Sigmoid colon (tissue), 7 donors: ENCODE results near the gene TFAP2D. TPM values are rescaled to one million over a fixed set of nuclear protein-coding genes. Genes with fewer than 3 reads are reported as not detected.

Experiments used
- DNase-seq: peaks from one replicate; pipeline ENCODE4 v3.0.0-alpha.2; 2019
- H3K27ac ChIP-seq, 4 donors: fragments of 200-600 bp; sonication (generic); one replicate each; pipeline ENCODE4 v1.5.1; 2016 to 2019; ENCODE audit warnings: mild to moderate bottlenecking in 1 of 4
- H3K27me3 ChIP-seq, 3 donors: fragments of 200-600 bp; sonication (generic); one replicate each; pipeline ENCODE4 v1.5.1; 2019; ENCODE audit warnings: mild to moderate bottlenecking in 1 of 3
- H3K36me3 ChIP-seq, 4 donors: fragments of 200-600 bp; sonication (generic); one replicate each; pipeline ENCODE4 v1.5.1; 2016 to 2019
- H3K4me1 ChIP-seq, 4 donors: fragments of 200-600 bp; sonication (generic); one replicate each; pipeline ENCODE4 v1.5.1; 2017 to 2019
- H3K4me3 ChIP-seq, 4 donors: fragments of 200-600 bp; sonication (generic); one replicate each; pipeline ENCODE4 v1.5.1; 2017 to 2019; ENCODE audit warnings: mild to moderate bottlenecking in 2 of 4, moderate library complexity in 1 of 4
- H3K9me3 ChIP-seq, 4 donors: fragments of 200-600 bp in 3 of 4; sonication (generic) in 3 of 4; one replicate each; pipeline versions ENCODE4 v1.5.1 to v1.6.1; 2013 to 2019
- CTCF ChIP-seq, 4 experiments: fragments of 450-650 bp in 3 of 4; fragments of 200-600 bp in 1 of 4; IDR thresholded peaks; one replicate each; pipeline ENCODE4 v1.5.1; 2016 to 2019; ENCODE audit warnings: antibody characterized with exemption in 4 of 4, mild to moderate bottlenecking in 3 of 4, moderate library complexity in 2 of 4
- EP300 ChIP-seq, 4 donors: sonication (generic); formaldehyde crosslinking; IDR thresholded peaks; one replicate each; pipeline ENCODE4 v1.6.1; 2017; ENCODE audit warnings: antibody characterized with exemption in 4 of 4
- POLR2A ChIP-seq, 2 donors: fragments of 450-650 bp; IDR thresholded peaks; one replicate each; pipeline ENCODE4 v1.6.1; 2016; ENCODE audit warnings: antibody characterized with exemption in 2 of 2, mild to moderate bottlenecking in 2 of 2, moderate library complexity in 2 of 2
- POLR2AphosphoS5 ChIP-seq, 4 donors: sonication (generic); formaldehyde crosslinking; IDR thresholded peaks; one replicate each; pipeline ENCODE4 v1.6.1; 2017; ENCODE audit warnings: antibody characterized with exemption in 4 of 4
- WGBS, 2 donors: extraction: QIAGEN DNeasy Blood & Tissue Kit; methylation state at CpG; one replicate each; pipeline ENCODE4 v1.1.7; 2013; 5-methylcytosine and 5-hydroxymethylcytosine counted together
- intact Hi-C: fragments of 100-400 bp; cut with DNase I; formaldehyde crosslinking; loops from one replicate; pipeline ENCODE4 v1.15.1; 2023
- polyA plus RNA-seq, 3 donors: library from polyadenylated mRNA; stranded (reverse); fragments of 200-250 nt; gene quantifications; one replicate each; pipeline ENCODE4 v1.2.3, GENCODE V29; 2013
- total RNA-seq, 4 donors: library from RNA; depleted of rRNA; stranded (reverse); fragments of >200 nt; gene quantifications; one replicate each; pipeline ENCODE4 v1.1.0, GENCODE V29; 2016
- donor health status: healthy with polysubstance abuse.
- donor health status: Bipolar disorder and iron deficiency.
- donor health status: healthy.

TFAP2D gene
- total and polyA plus RNA-seq, 7 donors = not detected

- H3K4me1 ChIP-seq = peaks cover 0 to 5% (median 2%) of the 10 kb centered on the region in 4 donors
- H3K36me3 ChIP-seq = no peaks in the 10 kb centered on the region
- peaks cover 0 to 70% (median 26%) of the 10 kb centered on the region in 3 donors for H3K27me3 ChIP-seq
- intact Hi-C loops = no loop called here
- no peak for DNase-seq
- no peak overlapping the region for H3K27ac ChIP-seq
- TF ChIP-seq POLR2A (IDR thresholded peaks at IDR 0.05) = no peak
- no peak for TF ChIP-seq POLR2AphosphoS5 (IDR thresholded peaks at IDR 0.05)
- no peak for TF ChIP-seq CTCF (IDR thresholded peaks at IDR 0.05)
- no peak for TF ChIP-seq EP300 (IDR thresholded peaks at IDR 0.05)
- no peaks in the 10 kb centered on the region for H3K9me3 ChIP-seq
- no peak overlapping the region for H3K4me3 ChIP-seq
- 4 to 6% methylated on average over 7 of the region's 7 CpGs for WGBS, 2 donors
These were observed 6.1 kb upstream of the TFAP2D start for GRCh38 chr6:50707191-50707590.

- Histone ChIP-seq H3K4me1 (peaks cover 0 to 5% (median 2%) of the 10 kb centered on the region in 4 donors), H3K9me3 (no peaks in the 10 kb centered on the region), H3K27ac (no peak overlapping the region), H3K27me3 (peaks cover 0 to 74% (median 28%) of the 10 kb centered on the region in 3 donors), H3K4me3 (no peak overlapping the region), H3K36me3 (no peaks in the 10 kb centered on the region)
- intact Hi-C loops = no loop called here
- 7 to 14% methylated on average over 27 of the region's 27 CpGs for WGBS, 2 donors
- TF ChIP-seq CTCF (IDR thresholded peaks at IDR 0.05) (no peak), EP300 (IDR thresholded peaks at IDR 0.05) (no peak), POLR2AphosphoS5 (IDR thresholded peaks at IDR 0.05) (no peak), POLR2A (IDR thresholded peaks at IDR 0.05) (no peak)
- DNase-seq = no peak
These were observed 5.5 kb upstream of the TFAP2D start for GRCh38 chr6:50707652-50708300.

- intact Hi-C loops = no loop called here
- WGBS, 2 donors = 14 to 29% methylated on average over 22 of the region's 22 CpGs
- Histone ChIP-seq H3K9me3 (no peaks in the 10 kb centered on the region), H3K27ac (no peak overlapping the region), H3K4me3 (no peak overlapping the region), H3K27me3 (peaks cover 0 to 84% (median 28%) of the 10 kb centered on the region in 3 donors), H3K36me3 (no peaks in the 10 kb centered on the region), H3K4me1 (peaks cover 0 to 5% (median 2%) of the 10 kb centered on the region in 4 donors)
- TF ChIP-seq POLR2AphosphoS5 (IDR thresholded peaks at IDR 0.05) (no peak), CTCF (IDR thresholded peaks at IDR 0.05) (no peak), EP300 (IDR thresholded peaks at IDR 0.05) (no peak), POLR2A (IDR thresholded peaks at IDR 0.05) (no peak)
- DNase-seq = no peak
These were observed 4.5 kb upstream of the TFAP2D start for GRCh38 chr6:50708664-50709365.

- intact Hi-C loops = no loop called here
- no peaks in the 10 kb centered on the region for H3K36me3 ChIP-seq
- WGBS, 2 donors = 6 to 12% methylated on average over 6 of the region's 6 CpGs
- no peaks in the 10 kb centered on the region for H3K9me3 ChIP-seq
- DNase-seq = no peak
- TF ChIP-seq CTCF (IDR thresholded peaks at IDR 0.05) (no peak), POLR2A (IDR thresholded peaks at IDR 0.05) (no peak), POLR2AphosphoS5 (IDR thresholded peaks at IDR 0.05) (no peak), EP300 (IDR thresholded peaks at IDR 0.05) (no peak)
- H3K4me1 ChIP-seq = peaks cover 0 to 5% (median 2%) of the 10 kb centered on the region in 4 donors
- peaks cover 0 to 90% (median 31%) of the 10 kb centered on the region in 3 donors for H3K27me3 ChIP-seq
- H3K27ac ChIP-seq = no peak overlapping the region
- H3K4me3 ChIP-seq = no peak overlapping the region
These were observed 4.0 kb upstream of the TFAP2D start for GRCh38 chr6:50709366-50709734.
